GM10248 (cell line): Measurements from ENCODE around the gene TM9SF2.
A peak's percentile ranks its signal among the peaks of the same experiment; 100 is the strongest.
"Not testable (repeated sequence)": the region's sequence is repeated elsewhere in the genome, so short reads cannot be mapped to it uniquely, and the experiment has no call there.

ENCODE experiments used
- CTCF ChIA-PET: fragments of 300-600 bp; sonication (Branson Sonifier 250); formaldehyde crosslinking; extraction: SDS; loops from one replicate; lab custom pipeline; 2021; ENCODE audit warnings: antibody characterized with exemption; lab: Yijun Ruan, JAX
- POLR2A ChIA-PET: fragments of 350-650 bp; sonication (Branson Sonifier 250); formaldehyde crosslinking; extraction: SDS; loops from one replicate; lab custom pipeline; 2020; ENCODE audit warnings: antibody characterized with exemption; lab: Yijun Ruan, JAX
- DNase-seq: peaks from one replicate; pipeline ENCODE4 v3.0.0; 2012; ENCODE audit errors: extremely low spot score
- TF ChIP-seq, protein P1 (sequence below): IDR thresholded peaks from 2 replicates; pipeline ENCODE4 v1.5.1; 2012; ENCODE audit warnings: mild to moderate bottlenecking, low read depth; ENCODE audit errors: extremely low read depth, missing control alignments, control extremely low read depth

Gene TM9SF2

DNA sequence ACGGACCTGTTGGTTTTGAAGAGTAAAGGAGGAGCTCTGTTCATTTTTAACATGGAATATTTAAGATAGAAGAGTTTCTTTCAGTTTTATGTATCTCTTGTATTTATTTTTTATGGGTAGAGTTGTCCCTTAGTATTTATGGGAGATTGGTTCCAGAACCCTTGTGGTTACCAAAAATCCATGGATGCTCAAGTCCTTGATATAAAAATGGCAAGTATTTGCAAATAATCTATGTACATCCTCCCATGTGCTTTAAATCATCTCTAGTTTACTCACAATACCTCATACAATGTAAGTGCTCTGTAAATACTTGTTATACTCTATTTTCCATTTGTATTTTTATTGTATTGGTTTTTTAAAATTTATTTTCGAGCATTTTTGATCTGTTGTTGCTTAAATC lies 63.1 kb downstream of the TM9SF2 start:
- POLR2A ChIA-PET, result no interaction called here

DNA sequence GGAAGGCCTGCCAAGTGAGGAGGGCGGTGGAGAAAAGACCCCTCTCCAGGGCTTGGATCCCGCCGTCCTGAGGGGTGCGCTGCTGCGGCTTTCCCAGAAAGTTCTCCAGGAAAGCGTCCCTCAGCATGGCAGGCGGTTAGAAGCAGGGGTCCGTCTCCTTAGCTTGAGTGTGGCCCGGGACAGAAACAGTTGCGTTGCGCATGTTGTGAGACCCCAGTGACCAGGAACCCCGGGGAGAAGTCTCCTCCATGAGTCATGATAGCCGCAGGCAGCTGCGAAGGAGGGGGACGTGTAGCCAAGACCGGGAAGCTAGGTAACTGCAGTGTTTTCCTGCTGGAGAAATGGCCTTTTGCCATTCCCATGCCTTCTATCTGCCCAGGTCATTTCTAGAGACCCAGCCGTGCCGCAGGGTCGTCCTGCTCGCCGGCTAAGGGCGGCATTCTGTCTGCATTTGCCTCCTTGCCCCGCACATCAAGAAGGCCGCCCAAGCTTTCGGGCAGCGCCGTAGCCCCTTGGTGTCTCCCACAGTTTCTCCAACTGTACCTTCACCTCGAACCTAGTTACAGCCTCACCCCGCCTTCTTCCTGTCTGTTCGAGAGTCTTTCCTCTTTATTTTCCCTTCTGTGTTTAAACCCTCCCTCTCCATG lies 64.3 kb downstream of the TM9SF2 start:
- CTCF ChIA-PET, result interaction anchor here (1.0 to 1.4 kb wide), 3 partner anchors 13 to 300 kb away, joined by 3 to 5 read pairs (median 3); no protein-coding TSS in a partner anchor
- POLR2A ChIA-PET, result no interaction called here
- TF ChIP-seq, protein P1, sequence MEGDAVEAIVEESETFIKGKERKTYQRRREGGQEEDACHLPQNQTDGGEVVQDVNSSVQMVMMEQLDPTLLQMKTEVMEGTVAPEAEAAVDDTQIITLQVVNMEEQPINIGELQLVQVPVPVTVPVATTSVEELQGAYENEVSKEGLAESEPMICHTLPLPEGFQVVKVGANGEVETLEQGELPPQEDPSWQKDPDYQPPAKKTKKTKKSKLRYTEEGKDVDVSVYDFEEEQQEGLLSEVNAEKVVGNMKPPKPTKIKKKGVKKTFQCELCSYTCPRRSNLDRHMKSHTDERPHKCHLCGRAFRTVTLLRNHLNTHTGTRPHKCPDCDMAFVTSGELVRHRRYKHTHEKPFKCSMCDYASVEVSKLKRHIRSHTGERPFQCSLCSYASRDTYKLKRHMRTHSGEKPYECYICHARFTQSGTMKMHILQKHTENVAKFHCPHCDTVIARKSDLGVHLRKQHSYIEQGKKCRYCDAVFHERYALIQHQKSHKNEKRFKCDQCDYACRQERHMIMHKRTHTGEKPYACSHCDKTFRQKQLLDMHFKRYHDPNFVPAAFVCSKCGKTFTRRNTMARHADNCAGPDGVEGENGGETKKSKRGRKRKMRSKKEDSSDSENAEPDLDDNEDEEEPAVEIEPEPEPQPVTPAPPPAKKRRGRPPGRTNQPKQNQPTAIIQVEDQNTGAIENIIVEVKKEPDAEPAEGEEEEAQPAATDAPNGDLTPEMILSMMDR, result no peak
- DNase-seq, result no peak

More for the DNA sequence above, 63.1 kb downstream of the TM9SF2 start:
- CTCF ChIA-PET, result interaction anchor here (1.0 kb wide), 1 partner anchor 36 kb away, joined by 3 read pairs; no protein-coding TSS in a partner anchor
- DNase-seq, result no peak
- TF ChIP-seq, protein P1, result no peak

GRCh38 chr13:99566125-99567083 lies 65.1 kb downstream of the TM9SF2 start:
- TF ChIP-seq, protein P1, result no peak
- POLR2A ChIA-PET, result no interaction called here
- CTCF ChIA-PET, result interaction anchor here (1.0 to 1.4 kb wide), 5 partner anchors 12 to 300 kb away, joined by 3 to 5 read pairs (median 3); no protein-coding TSS in a partner anchor
- peak; percentile 32 for DNase-seq

DNA sequence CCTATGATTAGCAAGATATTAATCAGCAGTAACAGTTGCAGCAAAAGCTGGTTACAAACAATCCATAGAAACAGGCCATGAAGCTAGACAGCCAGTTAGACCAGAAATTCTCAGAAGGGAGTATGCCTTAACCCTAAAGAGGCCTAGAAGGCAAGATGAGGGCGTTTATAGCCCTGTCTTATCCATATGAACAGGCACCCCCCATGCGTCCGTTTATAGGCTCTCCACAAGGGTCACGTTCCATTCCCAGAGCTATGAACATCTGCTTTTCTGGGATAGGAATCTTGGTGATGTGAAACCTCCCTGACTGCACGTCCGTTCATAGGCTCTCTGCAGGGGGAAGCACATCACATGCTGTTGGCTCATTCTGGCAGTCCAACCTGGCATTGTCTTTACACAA lies 67.6 kb downstream of the TM9SF2 start:
- CTCF ChIA-PET, POLR2A ChIA-PET, DNase-seq: not testable (repeated sequence)

DNA sequence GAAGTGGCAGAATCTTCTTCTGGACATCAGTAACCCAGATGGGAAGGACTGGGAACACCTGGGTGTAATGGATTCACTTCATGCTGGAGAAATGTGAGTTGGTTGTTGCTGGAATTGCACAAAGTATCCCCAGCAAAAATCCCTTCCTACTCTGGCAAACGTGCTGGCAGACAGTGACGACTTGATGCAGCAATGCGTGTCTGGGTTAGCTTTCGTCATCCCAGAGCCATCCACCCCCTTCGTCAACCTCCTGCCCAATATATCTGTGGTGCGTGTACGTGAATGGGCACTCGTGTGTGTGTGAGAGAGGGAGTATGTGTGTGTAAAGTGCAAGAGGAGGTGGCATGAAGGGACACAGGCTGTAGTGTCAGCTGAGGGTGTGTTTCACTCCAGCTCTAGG lies 70.9 kb downstream of the TM9SF2 start:
- CTCF ChIA-PET, result no interaction called here
- TF ChIP-seq, protein P1, result no peak
- POLR2A ChIA-PET, result no interaction called here
- no peak for DNase-seq

GRCh38 chr13:99572921-99573320 lies 71.6 kb downstream of the TM9SF2 start:
- TF ChIP-seq, protein P1, result no peak
- DNase-seq, result no peak
- ChIA-PET CTCF (interaction anchor here (1.0 to 1.3 kb wide), 2 partner anchors 13 to 94 kb away, joined by 3 read pairs; no protein-coding TSS in a partner anchor), POLR2A (no interaction called here)
